Effector CD4-positive, alpha-beta T cell (primary cell): ENCODE data around the gene KIFAP3.

Experiments
- DNase-seq: peaks from one replicate; pipeline ENCODE4 v3.0.0-alpha.2; 2020

KIFAP3 gene

GRCh38 chr1:169974067-169974466, 100.4 kb downstream of the KIFAP3 start:
- DNase-seq = no peak

- no peak for DNase-seq
Measured at GRCh38 chr1:169970114-169970513, 104.4 kb downstream of the KIFAP3 start.

GRCh38 chr1:169968174-169968573, 106.3 kb downstream of the KIFAP3 start:
- DNase-seq = no peak

DNA sequence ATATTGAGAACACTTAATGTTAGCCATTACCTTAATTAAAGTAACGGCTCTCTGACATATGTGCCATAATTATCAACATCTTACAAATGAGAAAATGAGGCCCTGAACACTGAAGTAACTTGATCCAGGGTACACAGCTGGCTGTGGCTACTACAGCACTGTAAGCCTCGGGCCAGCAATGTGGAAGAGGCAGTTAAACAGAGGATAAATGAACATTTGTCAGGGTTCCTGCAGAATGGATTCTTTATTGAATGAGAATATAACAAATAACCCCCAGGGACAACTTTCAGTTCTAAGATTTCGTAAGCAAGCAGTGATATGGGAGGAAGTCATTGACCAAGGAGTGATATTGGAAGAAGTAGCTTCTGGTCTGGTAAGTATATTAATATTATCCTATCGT, 110.3 kb downstream of the KIFAP3 start:
- DNase-seq = no peak

DNA sequence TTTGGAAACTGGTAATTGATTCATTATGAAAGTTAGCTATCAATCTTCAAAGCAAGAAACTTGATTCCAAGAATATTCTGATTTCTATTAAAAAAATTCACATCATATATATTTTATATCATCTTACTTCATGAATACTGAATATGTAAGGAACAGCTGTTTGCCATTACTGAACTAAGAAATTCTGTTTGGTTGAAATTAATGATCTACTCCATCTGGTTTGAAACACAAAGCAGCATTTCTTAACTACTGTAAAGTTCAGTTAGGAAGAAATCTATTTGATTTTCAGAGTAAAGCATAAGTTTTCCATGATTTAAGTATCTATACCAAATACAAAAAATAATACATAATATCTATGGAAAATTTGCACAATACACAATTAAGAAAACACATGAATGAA, 114.8 kb downstream of the KIFAP3 start:
- no peak for DNase-seq

DNA sequence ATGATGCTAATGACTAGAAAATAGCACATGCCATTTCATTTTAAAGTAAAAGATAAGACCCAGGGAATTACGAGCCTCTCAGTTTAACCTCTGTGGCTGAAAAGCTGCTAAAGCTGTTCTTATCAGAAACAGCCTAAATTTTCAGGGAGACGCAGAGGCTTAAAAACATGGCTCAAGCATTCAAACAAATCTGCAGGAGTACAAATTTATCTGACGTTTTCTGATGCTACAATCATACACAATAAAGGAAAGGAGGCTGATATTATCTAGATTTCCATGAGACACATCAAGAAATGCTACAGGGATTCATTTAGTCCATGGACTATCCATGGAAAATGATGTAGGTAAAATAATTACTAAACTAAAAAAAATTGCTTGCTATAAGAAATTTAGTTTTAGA, 115.5 kb downstream of the KIFAP3 start:
- no peak for DNase-seq

DNA sequence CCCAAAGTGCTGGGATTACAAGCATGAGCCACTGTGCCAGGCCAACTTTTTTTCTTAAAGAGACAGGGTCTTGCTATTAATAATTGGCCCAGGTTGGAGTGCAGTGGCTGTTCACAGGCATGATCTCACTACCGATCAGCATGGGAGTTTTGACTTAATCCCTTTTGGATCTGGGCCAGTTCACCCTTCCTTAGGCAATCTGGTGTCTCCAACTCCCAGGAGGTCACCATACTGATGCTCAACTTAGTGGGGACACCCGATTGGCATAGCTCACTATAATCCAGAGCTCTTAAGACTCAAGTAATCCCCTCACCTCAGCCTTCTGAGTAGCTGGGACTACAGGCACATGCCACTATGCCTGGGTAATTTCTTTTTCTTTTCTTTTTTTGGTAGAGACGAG, 116.6 kb downstream of the KIFAP3 start:
- no peak for DNase-seq

DNA sequence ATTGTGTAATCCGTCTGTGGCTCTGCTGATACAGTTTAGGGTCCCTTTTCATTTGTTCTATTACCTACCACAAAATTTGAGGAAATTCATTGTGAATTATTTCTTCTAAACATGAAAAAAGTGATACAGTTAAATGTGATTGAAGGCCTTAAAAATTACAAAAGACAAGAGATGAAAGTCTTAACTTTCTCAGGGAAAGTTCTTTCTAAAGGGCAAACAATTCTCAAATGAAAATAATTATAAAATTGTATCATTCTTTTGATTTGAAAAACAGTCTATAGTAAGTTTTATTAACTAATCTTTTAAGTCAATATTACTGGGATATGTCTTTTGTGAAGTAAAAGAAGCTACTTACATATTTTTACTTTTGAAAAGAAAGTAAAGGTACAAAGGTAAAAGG, 123.4 kb downstream of the KIFAP3 start:
- no peak for DNase-seq

DNA sequence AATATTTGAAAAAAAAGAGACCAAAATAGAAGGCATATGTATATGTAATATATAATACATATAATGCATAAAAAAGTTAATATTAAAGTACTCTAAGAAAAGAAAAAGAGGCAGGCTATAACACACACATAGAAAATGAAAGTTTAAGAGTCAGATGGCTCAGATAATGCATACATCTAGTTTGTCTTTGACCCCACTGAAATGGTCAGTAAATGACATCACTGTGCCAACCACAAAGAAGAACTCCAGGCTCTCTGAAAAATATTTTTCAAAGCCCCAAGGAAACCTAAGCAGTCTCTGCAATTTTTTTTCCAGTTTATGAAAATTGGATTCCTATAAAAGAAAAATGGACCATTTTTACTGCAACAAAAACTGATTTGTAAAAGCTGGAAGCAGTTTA, 125.4 kb downstream of the KIFAP3 start:
- no peak for DNase-seq

DNA sequence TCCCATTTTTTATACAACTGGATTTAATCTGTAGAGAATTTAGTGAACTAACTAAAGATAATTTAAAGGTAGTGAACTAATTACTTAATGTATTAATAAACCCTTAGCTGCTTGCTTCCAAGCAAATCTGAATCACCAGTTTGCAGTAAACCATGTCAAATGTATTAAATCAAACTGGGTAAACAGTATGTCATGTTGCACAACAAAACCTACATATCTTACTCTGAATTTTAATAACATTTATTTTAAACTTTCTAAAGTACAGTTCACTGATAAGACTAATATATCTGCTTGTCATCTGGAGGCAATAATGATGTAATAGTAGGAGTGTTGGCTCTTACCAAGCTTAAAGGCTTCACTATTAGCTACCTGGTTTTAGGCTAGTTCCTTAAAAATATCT, 128.3 kb downstream of the KIFAP3 start:
- no peak for DNase-seq

- DNase-seq = no peak
Measured at GRCh38 chr1:169945181-169945580, 129.3 kb downstream of the KIFAP3 start.

DNA sequence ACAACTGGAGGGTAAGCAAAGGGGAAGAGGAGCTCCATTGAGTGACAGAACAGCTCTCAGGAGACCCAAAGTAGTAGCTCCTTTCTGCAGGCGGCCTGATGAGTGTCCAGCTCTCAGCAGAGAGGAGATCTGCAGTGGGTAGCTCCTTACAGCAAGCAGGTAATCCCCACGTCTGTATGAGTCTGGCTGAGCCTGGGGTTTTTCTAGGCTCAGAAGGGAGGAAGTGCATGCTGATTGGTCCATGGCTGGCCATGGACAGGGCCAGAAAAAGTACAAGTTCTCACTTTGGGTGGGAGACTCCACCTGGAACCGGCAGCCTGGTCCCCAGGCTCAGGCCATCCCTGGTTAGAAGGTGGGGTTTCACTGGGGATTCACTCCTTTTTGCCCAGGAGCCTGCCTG, 129.9 kb downstream of the KIFAP3 start:
- DNase-seq = no peak

- no peak for DNase-seq
Measured at GRCh38 chr1:169943963-169944526, 130.4 kb downstream of the KIFAP3 start.

DNA sequence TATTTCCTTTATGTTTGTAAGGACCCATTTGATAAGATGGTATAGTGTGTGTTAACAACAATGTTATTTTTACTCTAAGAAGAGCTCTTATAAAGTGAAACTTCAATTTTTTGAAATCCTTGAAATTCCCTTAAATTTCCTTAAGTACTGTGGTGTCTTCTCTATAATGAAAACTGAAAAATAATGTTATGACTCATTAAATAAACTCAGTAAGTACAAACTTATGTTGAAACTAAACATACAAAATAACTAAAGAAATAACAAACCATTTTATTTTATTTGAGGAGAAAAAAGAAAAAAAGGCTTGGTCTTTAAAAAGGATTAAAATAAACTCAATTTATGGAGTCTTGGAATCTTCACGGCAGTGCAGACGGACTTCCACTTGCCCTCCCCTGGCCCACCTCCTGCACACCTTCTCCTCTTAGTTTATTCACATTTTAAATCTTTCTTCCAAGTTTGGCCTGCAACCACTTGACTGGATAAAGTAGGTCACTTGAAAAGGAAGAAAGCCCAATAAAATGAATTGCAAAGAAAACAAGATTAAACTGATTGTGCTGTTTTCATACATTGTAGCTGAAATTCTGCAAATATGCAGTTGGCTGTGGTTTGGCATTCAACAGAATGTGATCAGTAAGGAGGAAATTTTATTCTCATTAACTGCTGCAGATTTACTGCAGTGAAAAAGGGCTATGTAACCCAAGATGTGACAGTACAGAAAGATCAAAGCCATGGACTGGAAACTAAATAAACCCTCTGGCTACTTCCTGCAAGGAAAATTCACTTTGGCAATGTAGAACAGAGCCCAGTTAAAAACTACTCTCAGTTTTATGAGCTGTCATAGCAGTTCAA, 132.3 kb downstream of the KIFAP3 start:
- DNase-seq = no peak

DNA sequence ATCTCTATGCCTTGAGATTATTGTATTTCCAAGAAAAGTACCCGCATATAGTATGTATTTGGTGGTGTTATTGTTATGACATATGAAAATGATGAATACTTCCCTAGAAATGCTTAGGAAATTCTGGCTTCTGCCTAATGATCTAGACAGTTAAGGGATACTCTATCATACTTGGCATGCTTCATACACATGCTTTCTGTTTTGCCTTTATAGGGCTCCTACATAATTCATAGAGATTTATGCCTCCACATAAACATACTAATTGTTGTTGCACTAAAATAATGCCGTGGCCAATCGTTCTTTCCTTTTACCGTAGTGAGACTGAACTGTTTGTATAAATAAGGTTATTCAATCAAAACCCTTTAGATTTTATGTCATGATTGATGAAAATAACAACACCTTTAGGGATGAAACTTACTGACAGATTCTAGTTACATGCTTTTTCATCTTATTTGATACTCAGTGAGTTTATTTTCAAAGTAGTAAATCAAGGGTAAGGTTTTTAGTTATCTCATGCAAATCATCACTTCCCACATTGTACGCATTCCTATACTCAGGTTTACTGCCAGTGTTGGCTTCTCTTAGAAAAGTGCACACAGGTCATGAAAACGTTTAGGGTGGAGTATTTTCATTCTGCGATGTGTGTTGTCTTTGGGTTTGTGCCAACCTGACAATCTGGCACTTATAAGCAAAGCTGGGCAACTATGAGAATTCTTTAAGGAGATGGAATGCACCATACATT, 140.3 kb downstream of the KIFAP3 start:
- no peak for DNase-seq

GRCh38 chr1:169931795-169932231, 142.7 kb downstream of the KIFAP3 start:
- DNase-seq = no peak

DNA sequence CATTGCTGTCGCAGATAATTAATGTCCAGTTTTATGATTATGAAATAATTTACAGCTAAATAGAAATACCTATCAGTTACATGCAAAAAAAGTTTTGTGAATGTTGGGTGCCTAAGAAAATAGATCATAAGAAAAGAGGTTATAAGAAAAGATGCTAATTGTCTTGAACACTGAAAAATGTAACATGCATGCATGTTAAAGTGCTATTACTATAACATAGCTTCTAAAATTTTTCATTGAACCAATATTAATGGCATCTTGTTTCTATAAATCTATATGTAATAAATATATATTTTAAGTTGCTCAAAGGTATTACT, 145.3 kb downstream of the KIFAP3 start:
- no peak for DNase-seq

DNA sequence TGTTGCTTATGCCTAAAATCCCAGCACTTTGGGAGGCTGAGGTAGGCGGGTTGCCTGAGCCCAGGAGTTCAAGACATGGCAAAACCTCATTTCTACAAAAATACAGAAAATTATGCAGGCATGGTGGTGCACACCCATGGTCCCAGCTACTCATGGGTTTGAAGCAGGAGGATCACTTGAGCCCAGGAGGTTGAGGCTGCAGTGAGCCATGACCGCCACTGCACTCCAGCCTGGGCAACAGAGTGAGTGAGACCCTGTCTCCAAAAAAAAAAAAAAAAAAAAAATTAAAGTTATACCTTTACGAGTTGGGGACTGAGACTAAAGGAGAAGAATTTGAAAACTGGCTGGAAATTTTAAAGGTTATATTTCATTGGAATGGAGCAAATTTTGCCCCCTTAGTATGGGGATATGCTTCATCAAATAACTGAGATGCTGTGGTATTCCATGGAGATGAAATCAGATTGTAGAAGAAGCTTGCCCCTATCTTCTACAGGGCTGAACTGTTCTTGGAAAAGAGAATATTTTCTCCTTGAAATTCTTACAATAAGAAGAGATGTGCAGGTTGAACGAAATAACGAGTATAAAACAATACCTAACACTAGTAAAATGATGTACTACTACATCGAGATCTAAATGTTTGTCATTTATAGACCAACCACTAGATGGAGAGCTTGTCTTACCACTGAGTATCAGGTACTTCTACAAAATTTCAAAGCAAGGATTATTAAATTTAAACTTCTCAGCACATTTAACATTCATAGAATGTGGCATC, 145.9 kb downstream of the KIFAP3 start:
- DNase-seq = no peak

DNA sequence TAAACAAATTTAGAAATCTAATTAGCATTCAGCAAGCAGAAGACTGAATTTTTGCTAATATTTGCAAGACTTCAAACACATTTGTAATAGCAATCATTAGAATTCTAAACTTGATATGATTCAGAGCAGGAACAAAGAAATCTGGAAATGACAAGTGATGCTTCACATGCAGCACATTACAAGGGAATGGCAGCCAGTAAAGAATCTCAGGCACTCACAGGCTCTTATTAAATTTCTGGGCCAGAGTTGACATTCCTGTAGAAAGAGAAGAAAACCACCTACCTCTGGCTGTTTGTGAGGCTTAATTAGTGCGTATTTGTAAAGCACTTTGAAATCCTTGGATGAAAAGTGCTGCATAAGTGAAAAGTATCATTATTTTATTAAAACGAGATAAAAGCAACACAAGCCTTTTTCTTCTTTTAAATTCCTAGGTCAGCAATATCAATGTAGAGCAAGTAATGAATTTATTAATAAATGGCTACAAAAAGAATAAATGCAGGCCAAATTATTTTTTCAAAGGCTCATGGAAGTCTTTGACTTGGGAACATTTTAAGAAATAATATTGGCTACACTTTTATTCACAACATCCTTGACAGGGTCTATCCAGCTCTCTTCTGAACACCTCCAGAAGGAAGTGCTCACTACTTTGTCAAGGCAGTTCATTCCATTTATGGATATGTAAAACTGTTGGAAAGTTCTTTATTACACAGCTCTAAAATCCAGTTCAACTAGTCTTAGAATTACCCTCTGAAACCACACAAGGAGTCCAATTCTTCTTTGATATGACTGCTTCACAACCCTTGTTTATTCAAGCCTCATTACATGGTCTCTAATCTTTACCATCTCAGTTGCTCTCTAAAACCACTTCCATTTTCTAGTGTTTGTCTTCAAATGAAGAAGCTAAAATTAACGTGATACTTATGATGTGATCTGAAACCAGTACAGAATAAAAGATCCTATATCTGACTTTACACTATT, 148.7 kb downstream of the KIFAP3 start:
- DNase-seq = no peak

GRCh38 chr1:169924829-169925228, 149.7 kb downstream of the KIFAP3 start:
- DNase-seq = no peak

- no peak for DNase-seq
Measured at GRCh38 chr1:169924063-169924462, 150.4 kb downstream of the KIFAP3 start.

DNA sequence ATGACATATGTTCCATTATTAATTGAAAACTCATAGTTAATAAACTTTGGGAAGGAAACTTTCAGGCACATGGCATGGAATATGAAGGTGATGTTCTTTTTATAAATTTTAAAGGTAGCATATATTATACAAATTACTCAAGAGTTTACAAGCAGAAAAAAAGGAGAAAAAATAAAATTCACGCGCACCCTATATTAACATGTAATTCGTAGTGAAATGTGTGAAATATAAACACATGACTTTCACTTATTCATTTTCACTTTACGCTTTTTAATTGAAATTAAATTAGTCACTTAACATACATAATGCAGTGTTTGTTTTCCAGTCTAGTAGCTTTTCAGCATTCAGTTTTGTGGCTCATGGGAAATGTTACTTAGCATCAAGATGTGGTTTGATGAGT, 153.4 kb downstream of the KIFAP3 start:
- DNase-seq = no peak
